A549 (cell line): ENCODE results near the gene MUC2. TPM values are rescaled to one million over a fixed set of nuclear protein-coding genes. Genes with fewer than 3 reads are reported as not detected.

ENCODE experiments used
- ATAC-seq, 2 experiments: fragments of 200-7000 bp in 1 of 2; fragments of >200 bp in 1 of 2; cut with Nextera tagmentation in 1 of 2; cut with Tn5 transposase in 1 of 2; 3 replicates each; pipeline versions ENCODE4 v1.8.0 to v1.9.1; 2018 to 2020; ENCODE audit warnings: mild to moderate bottlenecking in 1 of 2, moderate library complexity in 1 of 2
- CTCF ChIA-PET: fragments of 300-600 bp; sonication (Branson Sonifier 250); formaldehyde crosslinking; extraction: SDS; loops from one replicate; lab custom pipeline; 2021; ENCODE audit warnings: antibody characterized with exemption, inconsistent platforms; lab: Yijun Ruan, JAX
- POLR2A ChIA-PET: fragments of 350-600 bp; formaldehyde crosslinking; extraction: SDS; loops from one replicate; lab custom pipeline; 2021; ENCODE audit warnings: antibody characterized with exemption, inconsistent platforms; lab: Yijun Ruan, JAX
- DNase-seq, 2 experiments: peaks; one replicate each; pipeline versions ENCODE4 v3.0.0 to v3.0.0-alpha.2; 2011 to 2016; ENCODE audit warnings: low read depth in 1 of 2, low spot score in 1 of 2
- FAIRE-seq: peaks from 2 replicates; lab custom pipeline; 2011; peaks lifted over from hg19 to GRCh38; lab: Jason Lieb, UNC
- H3K27ac ChIP-seq, 2 experiments: fragments of >200 bp; sonication (Bioruptor Twin); formaldehyde crosslinking; 3 replicates each; pipeline ENCODE4 v1.5.1; 2016 to 2017
- H3K4me1 ChIP-seq: fragments of >200 bp; sonication (Bioruptor Twin); formaldehyde crosslinking; 3 replicates; pipeline ENCODE4 v1.6.1; 2016
- H3K4me2 ChIP-seq: fragments of >200 bp; sonication (Bioruptor Twin); formaldehyde crosslinking; 3 replicates; pipeline ENCODE4 v1.6.1; 2016
- H3K4me3 ChIP-seq: fragments of >200 bp; sonication (Bioruptor Twin); formaldehyde crosslinking; 3 replicates; pipeline ENCODE4 v1.5.1; 2016
- H3K9me3 ChIP-seq: fragments of >200 bp; sonication (Bioruptor Twin); formaldehyde crosslinking; 3 replicates; pipeline ENCODE4 v1.6.1; 2016
- CBX8 ChIP-seq: fragments of 200-600 bp; sonication (generic); IDR thresholded peaks from 2 replicates; pipeline ENCODE4 v1.6.1; 2016
- EHF ChIP-seq: fragments of 250-450 bp; sonication (Bioruptor Pico); IDR thresholded peaks from 2 replicates; pipeline ENCODE4 v1.5.0; 2020; ENCODE audit warnings: mild to moderate bottlenecking
- EHMT2 ChIP-seq: fragments of 200-600 bp; sonication (generic); IDR thresholded peaks from 2 replicates; pipeline ENCODE4 v1.6.1; 2016; ENCODE audit warnings: antibody characterized with exemption, low read depth, mild to moderate bottlenecking, moderate library complexity
- ELK1 ChIP-seq: fragments of 150-350 bp; IDR thresholded peaks from 2 replicates; pipeline ENCODE4 v1.6.1; 2014; ENCODE audit warnings: low read depth, mild to moderate bottlenecking, low read length
- FOSB ChIP-seq: fragments of 250-450 bp; sonication (Bioruptor Pico); IDR thresholded peaks from 2 replicates; pipeline ENCODE4 v1.5.0; 2020; ENCODE audit warnings: mild to moderate bottlenecking, moderate library complexity
- FOSL2 ChIP-seq, 2 experiments: fragments of 450-650 bp in 1 of 2; fragments of >200 bp in 1 of 2; sonication (Bioruptor Twin) in 1 of 2; formaldehyde crosslinking; IDR thresholded peaks; 2 replicates each; pipeline versions ENCODE4 v1.5.0 to v1.6.1; 2016 to 2020; ENCODE audit warnings: mild to moderate bottlenecking in 1 of 2, moderate library complexity in 1 of 2
- GATA3 ChIP-seq: IDR thresholded peaks from 2 replicates; pipeline ENCODE4 v1.6.1; 2012; ENCODE audit warnings: borderline replicate concordance
- HEYL ChIP-seq: fragments of 250-450 bp; sonication (Bioruptor Pico); IDR thresholded peaks from 2 replicates; pipeline ENCODE4 v1.8.0; 2021; ENCODE audit warnings: mild to moderate bottlenecking, moderate library complexity
- HOXB13 ChIP-seq: fragments of 250-450 bp; sonication (Bioruptor Pico); IDR thresholded peaks from 2 replicates; pipeline ENCODE4 v1.5.0; 2020; ENCODE audit warnings: low read depth, mild to moderate bottlenecking, moderate library complexity
- NFE2L2 ChIP-seq: fragments of 150-350 bp; conservative IDR thresholded peaks from 2 replicates; pipeline ENCODE4 v1.6.1; 2014; ENCODE audit warnings: low read length
- NPAS2 ChIP-seq: fragments of 250-450 bp; sonication (Bioruptor Pico); IDR thresholded peaks from 2 replicates; pipeline ENCODE4 v1.8.0; 2022; ENCODE audit warnings: mild to moderate bottlenecking, moderate library complexity, borderline replicate concordance
- NR3C1 ChIP-seq: fragments of >200 bp; sonication (Bioruptor Twin); formaldehyde crosslinking; IDR thresholded peaks from 3 replicates; pipeline ENCODE4 v1.6.1; 2017
- POLR2AphosphoS2 ChIP-seq: conservative IDR thresholded peaks from 2 replicates; pipeline ENCODE4 v1.6.1; 2012; ENCODE audit warnings: low read length, improper control_type of control experiment, inconsistent platforms
- RAD21 ChIP-seq, 2 experiments: fragments of >200 bp in 1 of 2; sonication (Bioruptor Twin) in 1 of 2; formaldehyde crosslinking in 1 of 2; IDR thresholded peaks in 1 of 2; conservative IDR thresholded peaks in 1 of 2; 2 replicates in 1 of 2; 3 replicates in 1 of 2; pipeline ENCODE4 v1.6.1; 2012 to 2018; ENCODE audit warnings: inconsistent platforms in 1 of 2
- RCOR1 ChIP-seq: fragments of 150-350 bp; IDR thresholded peaks from 2 replicates; pipeline ENCODE4 v1.6.1; 2014; ENCODE audit warnings: antibody characterized with exemption, low read length, low read depth
- RFX5 ChIP-seq: fragments of 450-650 bp; IDR thresholded peaks from 2 replicates; pipeline ENCODE4 v1.7.1; 2014; ENCODE audit warnings: antibody characterized with exemption, mild to moderate bottlenecking, moderate library complexity
- RNF2 ChIP-seq: fragments of 200-600 bp; sonication (generic); IDR thresholded peaks from 2 replicates; pipeline ENCODE4 v1.6.1; 2016; ENCODE audit warnings: low read depth, mild to moderate bottlenecking, antibody characterized with exemption, moderate library complexity, borderline replicate concordance
- TFCP2L1 ChIP-seq: fragments of 250-450 bp; sonication (Bioruptor Pico); IDR thresholded peaks from 2 replicates; pipeline ENCODE4 v1.5.0; 2021; ENCODE audit warnings: mild to moderate bottlenecking
- TP53 ChIP-seq: fragments of 250-450 bp; sonication (Bioruptor Pico); IDR thresholded peaks from 2 replicates; pipeline ENCODE4 v1.5.0; 2021; ENCODE audit warnings: mild to moderate bottlenecking, moderate library complexity
- ZNF302 ChIP-seq: fragments of 250-450 bp; sonication (Bioruptor Pico); IDR thresholded peaks from 2 replicates; pipeline ENCODE4 v1.9.0; 2021; ENCODE audit warnings: inconsistent platforms, mild to moderate bottlenecking, moderate library complexity
- ZSCAN20 ChIP-seq: fragments of 250-450 bp; sonication (Bioruptor Pico); IDR thresholded peaks from 2 replicates; pipeline ENCODE4 v1.8.0; 2022; ENCODE audit warnings: mild to moderate bottlenecking, moderate library complexity
- WGBS: methylation state at CpG from one replicate; pipeline ENCODE4 v1.1.6; 2017; ENCODE audit errors: missing lambda C conversion rate; 5-methylcytosine and 5-hydroxymethylcytosine counted together
- polyA plus RNA-seq, 4 experiments: library from polyadenylated mRNA; depleted of rRNA in 3 of 4; stranded (reverse); fragments of >200 nt; fragmentation: RNase III in 1 of 4; extraction: RNeasy Plus Mini Kit Qiagen cat#74134 plus additional on column Dnase treatment in 1 of 4; gene quantifications; 2 replicates in 3 of 4; 3 replicates in 1 of 4; pipeline ENCODE4 v1.2.3, GENCODE V29; 2011 to 2017
- TF ChIP-seq, protein P1 (sequence below): IDR thresholded peaks from 2 replicates; pipeline ENCODE4 v1.6.1; 2012
- TF ChIP-seq, protein P2 (sequence below): fragments of >200 bp; sonication (Bioruptor Twin); formaldehyde crosslinking; IDR thresholded peaks from 2 replicates; pipeline ENCODE4 v1.6.1; 2016

MUC2 gene
- polyA plus RNA-seq, 2 of the 4 experiments (the other 2 are of a cell fraction) = 0.01 to 0.03 TPM

GRCh38 chr11:1121331-1121812 is 46.7 kb downstream of the MUC2 start:
- DNase-seq (no peak), FAIRE-seq (no peak), ATAC-seq (no peak; a peak in 1 of 6 replicates)
- WGBS = 90% methylated on average over 12 of the region's 19 CpGs
- H3K4me1 ChIP-seq = peaks cover 6% of the 10 kb centered on the region; the same call in 1 of the 3 replicates
- CTCF ChIA-PET = no interaction called here
- POLR2A ChIA-PET = no interaction called here
- no peaks in the 10 kb centered on the region for H3K9me3 ChIP-seq
- H3K27ac ChIP-seq = peak overlapping the region in 1 of 2 experiments; percentile 34; a peak in 3 of 6 replicates
- H3K4me3 ChIP-seq = no peak overlapping the region
- TF ChIP-seq ZNF302 (CRISPR knock-in tag) (no peak), TFCP2L1 (CRISPR knock-in tag) (no peak), EHF (CRISPR knock-in tag) (no peak), GATA3 (no peak), CBX8 (no peak), RCOR1 (no peak), TP53 (no peak), FOSB (CRISPR knock-in tag) (no peak), NFE2L2 (no peak), NPAS2 (CRISPR knock-in tag) (no peak), RNF2 (no peak), NR3C1 (no peak), ZSCAN20 (no peak), FOSL2 (IDR thresholded peaks at IDR 0.05) (no peak), FOSL2 (CRISPR knock-in tag; IDR thresholded peaks at IDR 0.05) (no peak), HOXB13 (no peak)
- TF ChIP-seq, protein P1, sequence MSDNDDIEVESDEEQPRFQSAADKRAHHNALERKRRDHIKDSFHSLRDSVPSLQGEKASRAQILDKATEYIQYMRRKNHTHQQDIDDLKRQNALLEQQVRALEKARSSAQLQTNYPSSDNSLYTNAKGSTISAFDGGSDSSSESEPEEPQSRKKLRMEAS = no peak
- TF ChIP-seq, protein P2, sequence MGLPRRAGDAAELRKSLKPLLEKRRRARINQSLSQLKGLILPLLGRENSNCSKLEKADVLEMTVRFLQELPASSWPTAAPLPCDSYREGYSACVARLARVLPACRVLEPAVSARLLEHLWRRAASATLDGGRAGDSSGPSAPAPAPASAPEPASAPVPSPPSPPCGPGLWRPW = no peak
- H3K4me2 ChIP-seq = no peak overlapping the region

DNA sequence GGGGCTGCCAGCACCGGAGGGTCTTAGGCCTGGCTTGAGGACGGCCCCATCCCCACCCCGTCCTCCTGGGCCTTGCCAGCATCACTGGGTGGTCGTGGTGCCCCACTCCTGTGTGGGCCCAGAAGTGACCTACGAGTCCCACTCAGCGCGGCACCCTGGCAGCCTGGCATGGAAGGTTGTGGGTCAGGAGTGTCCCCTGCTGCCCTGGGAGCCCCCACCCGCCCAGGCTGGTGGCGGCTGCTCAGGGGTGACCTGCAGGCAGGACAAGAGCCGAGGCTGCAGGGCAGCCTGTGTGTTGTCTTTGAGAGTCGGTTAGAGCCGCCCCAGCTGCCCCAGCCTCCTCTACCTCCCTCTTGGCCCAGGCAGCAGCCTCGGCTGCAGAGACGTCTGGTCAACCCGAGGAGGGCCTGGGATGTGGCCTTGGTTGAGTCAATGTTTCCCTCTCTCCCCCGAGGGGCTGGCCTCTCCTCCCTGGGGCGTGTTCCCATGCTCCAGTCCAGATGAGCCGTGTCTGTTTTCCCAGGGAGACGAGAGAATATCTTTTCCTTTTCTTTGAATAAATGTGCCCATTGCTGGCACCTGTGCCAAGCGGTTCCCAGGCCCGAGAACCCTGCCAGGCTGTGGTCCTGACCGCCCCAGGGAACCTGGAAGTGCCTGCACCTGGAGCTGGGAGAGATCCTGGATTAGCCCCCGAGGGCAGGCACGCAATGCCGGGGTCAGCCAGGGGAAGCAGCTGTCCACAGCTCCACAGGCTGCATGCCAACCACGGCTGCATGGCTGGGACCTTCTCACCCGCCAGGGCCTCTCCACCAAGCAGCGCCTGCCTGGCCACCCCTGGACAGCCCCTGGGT is 47.4 kb downstream of the MUC2 start:
- Histone ChIP-seq H3K4me3 (no peak overlapping the region), H3K9me3 (no peaks in the 10 kb centered on the region), H3K4me1 (peaks cover 6% of the 10 kb centered on the region; the same call in 1 of the 3 replicates), H3K4me2 (no peak overlapping the region), H3K27ac (peak overlapping the region in 1 of 2 experiments; percentile 34; a peak in 5 of 6 replicates)
- no peak for FAIRE-seq
- ChIA-PET CTCF (interaction anchor here (0.6 to 2.0 kb wide), 3 partner anchors 8 to 455 kb away, joined by 3 to 5 read pairs (median 3); no protein-coding TSS in a partner anchor), POLR2A (no interaction called here)
- peak in 1 of 2 experiments; percentile 20 for DNase-seq
- TF ChIP-seq RFX5 (no peak), NR3C1 (no peak), NPAS2 (CRISPR knock-in tag) (no peak), ELK1 (no peak), RCOR1 (no peak), FOSB (CRISPR knock-in tag) (no peak), RAD21 (conservative IDR thresholded peaks at IDR 0.05 in 1 of 2, IDR thresholded peaks at IDR 0.05 in 1 of 2) (no peak)
- WGBS = 62% methylated on average over 18 of the region's 28 CpGs
- ATAC-seq = peak in 1 of 2 experiments; percentile 65; a peak in 3 of 6 replicates

GRCh38 chr11:1122664-1123002 is 48.0 kb downstream of the MUC2 start:
- POLR2A ChIA-PET = no interaction called here
- peak overlapping the region in 1 of 2 experiments; percentile 34; a peak in 5 of 6 replicates for H3K27ac ChIP-seq
- 94% methylated on average over 5 of the region's 7 CpGs for WGBS
- no peaks in the 10 kb centered on the region for H3K9me3 ChIP-seq
- peaks cover 6% of the 10 kb centered on the region; the same call in 1 of the 3 replicates for H3K4me1 ChIP-seq
- CTCF ChIA-PET = interaction anchor here (0.6 to 2.0 kb wide), 3 partner anchors 9 to 454 kb away, joined by 3 to 5 read pairs (median 3); no protein-coding TSS in a partner anchor
- TF ChIP-seq POLR2AphosphoS2 (no peak), EHMT2 (no peak), RFX5 (no peak), HEYL (CRISPR knock-in tag) (no peak)
- ATAC-seq = no peak
- no peak for FAIRE-seq
- H3K4me2 ChIP-seq = no peak overlapping the region
- no peak for DNase-seq
- no peak overlapping the region for H3K4me3 ChIP-seq
